ENCODE results near the gene PTN.

Gene PTN

DNA sequence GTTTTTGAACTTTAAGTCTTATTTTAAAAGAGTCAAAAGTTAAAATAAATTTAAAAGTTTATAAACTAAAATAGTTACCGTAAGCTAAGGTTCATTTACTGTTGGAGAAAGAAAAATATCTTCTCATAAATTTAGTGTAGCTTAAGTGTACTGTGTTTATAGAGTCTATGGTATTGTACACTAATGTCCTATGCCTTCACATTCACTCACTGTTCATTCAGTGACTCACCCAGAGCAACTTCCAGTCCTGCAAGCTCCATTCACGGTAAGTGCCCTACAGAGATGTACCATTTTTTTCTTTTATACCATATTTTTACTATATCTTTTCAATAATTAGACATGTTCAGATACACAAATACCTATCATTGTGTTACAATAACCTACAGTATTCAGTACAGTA lies 97.6 kb downstream of the PTN start:
- Histone ChIP-seq H3K4me1 (ENCODE audit: insufficient read depth, low read length, severe bottlenecking) (no peaks in the 10 kb centered on the region), H3K27ac (ENCODE audit: low read depth, low read length, poor library complexity, severe bottlenecking) (no peak overlapping the region), H4K20me1 (ENCODE audit: insufficient read depth, low read length) (no peaks in the 10 kb centered on the region), H3K27me3 (ENCODE audit: insufficient read depth, low read length) (no peaks in the 10 kb centered on the region), H3K4me3 (ENCODE audit: low read depth, low read length, poor library complexity, severe bottlenecking) (no peak overlapping the region), H3K4me2 (ENCODE audit: low read length) (no peak overlapping the region), H3F3A (ENCODE audit: insufficient read depth, low read length) (no peaks in the 10 kb centered on the region), H3K9ac (ENCODE audit: low read length) (no peak overlapping the region), H3K79me2 (ENCODE audit: insufficient read depth, low read length) (no peaks in the 10 kb centered on the region), H2AFZ (ENCODE audit: low read length) (no peak overlapping the region), H3K36me3 (ENCODE audit: insufficient read depth, low read length) (no peaks in the 10 kb centered on the region), H3K9me2 (ENCODE audit: low read depth, low read length) (no peaks in the 10 kb centered on the region), H3K9me3 (ENCODE audit: low read length) (no peaks in the 10 kb centered on the region)
- TF ChIP-seq, protein P1, sequence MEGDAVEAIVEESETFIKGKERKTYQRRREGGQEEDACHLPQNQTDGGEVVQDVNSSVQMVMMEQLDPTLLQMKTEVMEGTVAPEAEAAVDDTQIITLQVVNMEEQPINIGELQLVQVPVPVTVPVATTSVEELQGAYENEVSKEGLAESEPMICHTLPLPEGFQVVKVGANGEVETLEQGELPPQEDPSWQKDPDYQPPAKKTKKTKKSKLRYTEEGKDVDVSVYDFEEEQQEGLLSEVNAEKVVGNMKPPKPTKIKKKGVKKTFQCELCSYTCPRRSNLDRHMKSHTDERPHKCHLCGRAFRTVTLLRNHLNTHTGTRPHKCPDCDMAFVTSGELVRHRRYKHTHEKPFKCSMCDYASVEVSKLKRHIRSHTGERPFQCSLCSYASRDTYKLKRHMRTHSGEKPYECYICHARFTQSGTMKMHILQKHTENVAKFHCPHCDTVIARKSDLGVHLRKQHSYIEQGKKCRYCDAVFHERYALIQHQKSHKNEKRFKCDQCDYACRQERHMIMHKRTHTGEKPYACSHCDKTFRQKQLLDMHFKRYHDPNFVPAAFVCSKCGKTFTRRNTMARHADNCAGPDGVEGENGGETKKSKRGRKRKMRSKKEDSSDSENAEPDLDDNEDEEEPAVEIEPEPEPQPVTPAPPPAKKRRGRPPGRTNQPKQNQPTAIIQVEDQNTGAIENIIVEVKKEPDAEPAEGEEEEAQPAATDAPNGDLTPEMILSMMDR (IDR thresholded peaks at IDR 0.05; ENCODE audit: low read length) = no peak
- no peak for TF ChIP-seq EZH2 (IDR thresholded peaks at IDR 0.05; ENCODE audit: borderline replicate concordance, low read length)

DNA sequence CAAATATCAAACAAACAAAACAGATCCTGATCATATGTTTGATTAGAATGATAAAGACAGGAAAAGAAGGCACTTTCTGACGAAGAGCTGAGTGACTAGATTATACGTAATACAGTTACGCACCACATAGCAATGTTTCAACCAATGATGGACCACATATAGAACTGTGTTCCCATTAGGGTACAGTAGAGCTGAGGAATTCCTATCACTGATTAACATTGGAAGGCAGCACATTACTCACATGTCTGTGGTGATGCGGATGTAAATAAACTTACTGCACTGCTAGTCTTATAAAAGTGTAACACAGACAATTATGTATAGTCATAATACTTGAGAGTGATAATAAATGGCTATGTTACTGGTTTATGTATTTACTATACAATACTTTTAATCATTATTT lies 98.3 kb downstream of the PTN start:
- no peaks in the 10 kb centered on the region for H3K9me3 ChIP-seq (ENCODE audit: low read length)
- H3F3A ChIP-seq (ENCODE audit: insufficient read depth, low read length) = no peaks in the 10 kb centered on the region
- no peak overlapping the region for H2AFZ ChIP-seq (ENCODE audit: low read length)
- no peaks in the 10 kb centered on the region for H3K4me1 ChIP-seq (ENCODE audit: insufficient read depth, low read length, severe bottlenecking)
- no peaks in the 10 kb centered on the region for H3K9me2 ChIP-seq (ENCODE audit: low read depth, low read length)
- H3K36me3 ChIP-seq (ENCODE audit: insufficient read depth, low read length) = no peaks in the 10 kb centered on the region
- H3K27ac ChIP-seq (ENCODE audit: low read depth, low read length, poor library complexity, severe bottlenecking) = no peak overlapping the region
- no peak overlapping the region for H3K4me3 ChIP-seq (ENCODE audit: low read depth, low read length, poor library complexity, severe bottlenecking)
- no peaks in the 10 kb centered on the region for H4K20me1 ChIP-seq (ENCODE audit: insufficient read depth, low read length)
- no peak overlapping the region for H3K9ac ChIP-seq (ENCODE audit: low read length)
- TF ChIP-seq EZH2 (IDR thresholded peaks at IDR 0.05; ENCODE audit: borderline replicate concordance, low read length) = no peak
- TF ChIP-seq, protein P1 (IDR thresholded peaks at IDR 0.05; ENCODE audit: low read length) = no peak
- no peaks in the 10 kb centered on the region for H3K79me2 ChIP-seq (ENCODE audit: insufficient read depth, low read length)
- H3K4me2 ChIP-seq (ENCODE audit: low read length) = no peak overlapping the region
- no peaks in the 10 kb centered on the region for H3K27me3 ChIP-seq (ENCODE audit: insufficient read depth, low read length)

DNA sequence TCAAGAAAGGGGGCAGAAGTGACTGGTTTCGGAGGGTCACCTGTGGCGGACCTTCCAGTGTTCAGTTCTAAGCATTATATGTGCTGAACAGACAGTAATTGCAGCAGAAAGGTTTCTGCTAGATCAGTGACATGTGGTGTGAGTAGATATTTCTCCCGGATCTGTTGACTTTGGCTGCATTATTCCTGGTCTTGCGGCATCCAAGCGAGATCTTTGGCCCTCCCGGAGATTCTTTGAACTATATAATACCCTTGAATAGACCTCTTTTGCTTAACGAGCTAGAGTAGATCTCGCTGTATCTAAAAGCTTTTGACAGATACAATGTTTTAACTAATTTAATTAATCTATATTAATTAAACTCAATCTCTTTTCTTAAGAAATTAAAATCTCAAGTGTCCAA lies 99.8 kb downstream of the PTN start:
- Histone ChIP-seq H3K9me3 (ENCODE audit: low read length) (no peaks in the 10 kb centered on the region), H3K9me2 (ENCODE audit: low read depth, low read length) (no peaks in the 10 kb centered on the region), H3K4me3 (ENCODE audit: low read depth, low read length, poor library complexity, severe bottlenecking) (no peak overlapping the region), H2AFZ (ENCODE audit: low read length) (no peak overlapping the region), H3K36me3 (ENCODE audit: insufficient read depth, low read length) (no peaks in the 10 kb centered on the region), H3K27me3 (ENCODE audit: insufficient read depth, low read length) (no peaks in the 10 kb centered on the region), H3K79me2 (ENCODE audit: insufficient read depth, low read length) (no peaks in the 10 kb centered on the region), H3K4me2 (ENCODE audit: low read length) (no peak overlapping the region), H3F3A (ENCODE audit: insufficient read depth, low read length) (no peaks in the 10 kb centered on the region), H3K27ac (ENCODE audit: low read depth, low read length, poor library complexity, severe bottlenecking) (no peak overlapping the region), H3K9ac (ENCODE audit: low read length) (no peak overlapping the region), H3K4me1 (ENCODE audit: insufficient read depth, low read length, severe bottlenecking) (no peaks in the 10 kb centered on the region), H4K20me1 (ENCODE audit: insufficient read depth, low read length) (no peaks in the 10 kb centered on the region)
- no peak for TF ChIP-seq EZH2 (IDR thresholded peaks at IDR 0.05; ENCODE audit: borderline replicate concordance, low read length)
- TF ChIP-seq, protein P1 (IDR thresholded peaks at IDR 0.05; ENCODE audit: low read length) = no peak
